Measurements from ENCODE around the gene COPS6.

COPS6 gene

GRCh38 chr7:100101016-100101862 is 12.5 kb downstream of the COPS6 start, which contains the start of the genes AP4M1 and MCM7:
Gene AP4M1 (plus strand): TSS chr7:100101643. CDS start chr7:100101715, 72 bp downstream.
Gene MCM7 (minus strand): TSS chr7:100101397. CDS start chr7:100101294, 103 bp downstream.
- DNase-seq (ENCODE audit: low read depth in 2 of 3, low spot score in 1 of 3) = peak; percentile 96 to 98 (median 98)

DNA sequence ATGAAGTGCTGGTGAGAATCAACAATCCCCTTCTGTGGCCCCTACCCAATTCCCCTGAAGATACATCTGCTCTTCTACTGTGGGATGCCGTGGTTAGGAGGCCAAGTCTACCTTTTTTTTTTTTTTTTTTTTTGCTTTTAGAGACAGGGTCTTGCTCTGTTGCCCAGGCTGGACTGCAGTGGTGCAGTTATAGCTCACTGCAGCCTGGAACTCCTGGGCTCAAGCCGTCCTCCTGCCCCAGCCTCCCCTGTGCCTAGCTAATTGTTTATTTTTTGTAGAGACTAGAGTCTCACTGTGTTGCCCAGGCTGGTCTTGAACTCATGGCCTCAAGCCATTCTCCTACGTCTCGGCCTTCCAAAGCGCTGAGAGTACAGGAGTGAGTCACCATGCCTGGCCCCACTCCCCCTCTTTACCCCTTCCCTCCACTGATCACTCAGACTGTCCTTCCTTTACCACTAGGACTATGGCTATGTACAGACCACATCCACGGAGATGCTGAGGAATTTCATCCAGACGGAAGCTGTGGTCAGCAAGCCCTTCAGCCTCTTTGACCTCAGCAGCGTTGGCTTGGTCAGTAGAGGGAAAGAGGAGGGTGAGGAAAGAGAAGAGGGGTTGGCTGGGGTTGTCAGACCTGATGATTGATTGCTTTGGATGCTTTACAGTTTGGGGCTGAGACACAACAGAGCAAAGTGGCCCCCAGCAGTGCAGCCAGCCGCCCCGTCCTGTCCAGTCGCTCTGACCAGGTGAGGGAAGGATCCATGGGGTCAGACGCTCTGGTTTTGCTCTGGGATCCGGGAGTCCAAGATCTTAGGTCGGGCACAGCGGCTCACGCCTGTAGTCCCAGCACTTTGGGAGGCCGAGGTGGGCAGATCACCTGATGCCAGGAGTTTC is 14.4 kb downstream of the COPS6 start:
- no peak for DNase-seq (ENCODE audit: low read depth in 2 of 3, low spot score in 1 of 3)

- DNase-seq (ENCODE audit: low read depth in 2 of 3, low spot score in 1 of 3) = no peak
Measured at GRCh38 chr7:100105534-100105933, 16.8 kb downstream of the COPS6 start.

- DNase-seq (ENCODE audit: low read depth in 2 of 3, low spot score in 1 of 3) = no peak
Measured at GRCh38 chr7:100106633-100107032, 17.9 kb downstream of the COPS6 start.

DNA sequence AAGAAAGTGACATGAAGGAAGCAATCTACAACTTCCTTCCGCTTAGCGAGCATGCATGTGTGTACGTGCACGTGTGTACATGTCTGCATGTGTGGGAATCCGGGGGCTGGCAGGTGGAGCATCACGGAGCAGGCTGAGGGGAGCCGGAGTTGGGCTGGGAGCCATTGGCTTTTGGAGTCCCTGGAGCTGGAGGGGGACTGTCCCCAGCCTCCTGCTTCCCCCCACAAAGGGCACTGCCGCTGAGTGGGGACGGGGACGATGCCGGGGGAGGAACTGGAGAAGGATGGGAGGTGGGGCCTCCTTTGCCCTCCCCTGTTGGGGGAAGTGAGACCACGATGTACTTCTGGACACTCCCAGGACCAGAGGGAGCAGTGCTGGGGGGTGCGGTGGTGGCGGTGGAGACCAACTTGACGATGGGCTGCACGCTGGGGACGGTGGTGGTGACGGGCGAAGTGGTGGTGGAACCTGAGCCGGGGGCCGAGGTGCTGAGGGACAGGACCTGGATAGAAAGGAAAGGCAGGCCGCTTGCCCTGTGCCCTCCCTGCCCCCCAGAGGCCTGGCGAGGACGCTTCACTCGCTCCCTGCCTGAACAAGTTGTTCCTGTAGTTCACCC is 18.5 kb downstream of the COPS6 start:
- DNase-seq (ENCODE audit: low read depth in 2 of 3, low spot score in 1 of 3) = no peak

GRCh38 chr7:100107890-100108289 is 19.1 kb downstream of the COPS6 start:
- no peak for DNase-seq (ENCODE audit: low read depth in 2 of 3, low spot score in 1 of 3)

GRCh38 chr7:100109521-100110163 is 20.9 kb downstream of the COPS6 start:
- DNase-seq (ENCODE audit: low read depth in 2 of 3, low spot score in 1 of 3) = no peak

- no peak for DNase-seq (ENCODE audit: low read depth in 2 of 3, low spot score in 1 of 3)
Measured at GRCh38 chr7:100111156-100111555, 22.4 kb downstream of the COPS6 start.

GRCh38 chr7:100111914-100112313 is 23.1 kb downstream of the COPS6 start:
- DNase-seq (ENCODE audit: low read depth in 2 of 3, low spot score in 1 of 3) = no peak

- DNase-seq (ENCODE audit: low read depth in 2 of 3, low spot score in 1 of 3) = no peak
Measured at GRCh38 chr7:100115026-100115425, 26.3 kb downstream of the COPS6 start.

DNA sequence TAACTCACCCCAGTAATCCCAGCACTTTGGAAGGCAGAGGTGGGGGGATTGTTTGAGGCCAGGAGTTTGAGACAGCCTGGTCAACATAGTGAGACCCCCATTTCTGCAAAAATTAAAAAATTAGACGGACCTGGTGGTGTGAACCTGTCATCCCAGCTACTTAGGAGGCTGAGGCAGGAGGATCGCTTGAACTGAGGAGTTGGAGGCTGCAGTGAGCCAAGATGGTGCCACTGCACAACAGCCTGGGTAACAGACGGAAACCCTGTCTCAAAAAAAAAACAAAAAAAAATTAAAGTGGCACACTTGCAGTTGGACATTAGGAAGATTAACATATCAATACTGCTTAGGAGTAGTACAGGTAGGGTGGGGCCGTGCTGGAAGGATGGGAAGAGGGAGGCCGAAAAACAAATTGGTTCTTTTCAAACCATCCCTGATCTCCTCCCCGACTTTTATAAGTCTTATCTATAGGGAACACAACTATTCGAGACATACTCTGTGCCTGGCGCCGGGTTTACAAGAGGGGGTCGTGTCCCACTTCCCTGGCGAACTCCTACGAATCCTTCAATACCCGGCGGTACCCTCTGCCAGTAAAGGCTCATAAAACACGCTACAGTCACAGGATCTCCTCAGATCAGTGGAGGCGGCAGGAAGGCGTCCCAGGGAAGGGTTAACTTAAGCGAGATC is 29.8 kb downstream of the COPS6 start:
- DNase-seq (ENCODE audit: low read depth in 2 of 3, low spot score in 1 of 3) = no peak

GRCh38 chr7:100119072-100119969 is 30.6 kb downstream of the COPS6 start, which contains the start of the genes CNPY4 and TAF6:
Gene CNPY4 (plus strand): TSS chr7:100119634. CDS start chr7:100119745, 111 bp downstream.
Gene TAF6 (minus strand): TSS chr7:100119358. CDS start chr7:100114209, 5,149 bp downstream.
- peak; percentile 89 to 94 (median 90) for DNase-seq (ENCODE audit: low read depth in 2 of 3, low spot score in 1 of 3)

DNA sequence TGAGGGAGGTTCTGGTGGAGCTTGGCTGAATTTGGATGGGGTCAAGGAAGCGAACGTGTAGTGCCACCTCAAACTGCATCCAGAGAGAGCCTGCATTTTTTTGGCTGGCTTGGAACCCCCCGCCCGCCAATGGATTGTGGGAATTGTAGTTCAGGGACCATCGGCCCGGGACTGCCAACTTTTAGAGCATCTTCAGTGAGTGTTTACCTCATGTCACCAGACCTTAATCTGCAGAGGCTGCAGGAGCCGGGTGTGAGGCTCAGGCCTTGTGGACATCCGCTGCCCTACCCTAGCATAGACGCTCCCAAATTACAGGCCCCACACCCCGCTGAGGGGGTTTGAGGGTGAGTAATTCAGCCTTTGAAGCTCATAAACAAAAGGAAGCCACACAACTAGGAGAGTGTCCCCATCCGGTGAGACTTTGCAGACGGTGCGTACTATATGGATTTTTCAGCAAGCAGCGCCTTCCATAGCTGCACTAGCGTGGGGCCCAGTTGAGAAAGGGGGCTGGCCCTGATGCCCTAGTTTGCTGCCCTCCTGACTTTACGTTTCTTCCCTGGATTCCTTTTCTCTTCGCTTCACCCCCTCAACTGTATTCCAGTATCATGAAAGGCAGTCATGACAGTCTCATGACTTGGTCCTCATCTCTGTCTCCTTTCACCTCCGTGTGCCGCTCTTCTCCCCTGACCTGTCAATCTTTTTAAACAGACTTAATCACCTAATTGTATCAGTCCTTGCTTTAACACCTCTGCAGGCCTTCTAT is 31.4 kb downstream of the COPS6 start:
- DNase-seq (ENCODE audit: low read depth in 2 of 3, low spot score in 1 of 3) = peak in 2 of 3 donors; percentile 50 to 60

DNA sequence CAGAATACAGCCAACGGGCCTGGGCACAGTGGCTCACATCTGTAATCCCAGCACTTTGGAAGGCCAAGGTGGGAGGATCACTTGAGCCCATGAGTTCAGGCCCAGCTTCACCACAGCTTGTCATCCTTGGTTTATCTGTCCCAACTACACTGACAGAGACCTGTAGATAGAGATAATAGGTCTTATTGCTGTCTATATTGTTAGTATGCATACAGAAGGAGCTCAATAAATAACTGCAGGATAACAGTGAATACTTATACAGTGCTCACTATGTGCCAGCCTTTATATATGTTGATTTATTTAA is 31.9 kb downstream of the COPS6 start:
- DNase-seq (ENCODE audit: low read depth in 2 of 3, low spot score in 1 of 3) = no peak

DNA sequence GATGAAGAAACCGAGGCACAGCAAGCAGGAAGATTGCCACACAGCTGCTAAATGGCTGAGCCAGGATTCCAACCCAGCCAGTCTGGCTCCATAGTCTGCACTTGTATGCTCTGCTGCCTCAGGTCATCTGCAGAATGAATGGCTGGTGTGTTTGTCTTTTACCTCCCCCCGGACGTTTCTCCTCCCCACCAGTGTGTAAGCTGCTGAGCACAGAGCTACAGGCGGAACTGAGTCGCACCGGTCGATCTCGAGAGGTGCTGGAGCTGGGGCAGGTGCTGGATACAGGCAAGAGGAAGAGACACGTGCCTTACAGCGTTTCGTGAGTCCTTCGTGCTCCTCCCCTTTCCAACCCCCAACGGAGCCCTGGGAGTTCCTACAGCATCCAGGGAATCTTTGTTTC is 33.3 kb downstream of the COPS6 start:
- DNase-seq (ENCODE audit: low read depth in 2 of 3, low spot score in 1 of 3) = no peak

- no peak for DNase-seq (ENCODE audit: low read depth in 2 of 3, low spot score in 1 of 3)
Measured at GRCh38 chr7:100122568-100122967, 33.8 kb downstream of the COPS6 start.

DNA sequence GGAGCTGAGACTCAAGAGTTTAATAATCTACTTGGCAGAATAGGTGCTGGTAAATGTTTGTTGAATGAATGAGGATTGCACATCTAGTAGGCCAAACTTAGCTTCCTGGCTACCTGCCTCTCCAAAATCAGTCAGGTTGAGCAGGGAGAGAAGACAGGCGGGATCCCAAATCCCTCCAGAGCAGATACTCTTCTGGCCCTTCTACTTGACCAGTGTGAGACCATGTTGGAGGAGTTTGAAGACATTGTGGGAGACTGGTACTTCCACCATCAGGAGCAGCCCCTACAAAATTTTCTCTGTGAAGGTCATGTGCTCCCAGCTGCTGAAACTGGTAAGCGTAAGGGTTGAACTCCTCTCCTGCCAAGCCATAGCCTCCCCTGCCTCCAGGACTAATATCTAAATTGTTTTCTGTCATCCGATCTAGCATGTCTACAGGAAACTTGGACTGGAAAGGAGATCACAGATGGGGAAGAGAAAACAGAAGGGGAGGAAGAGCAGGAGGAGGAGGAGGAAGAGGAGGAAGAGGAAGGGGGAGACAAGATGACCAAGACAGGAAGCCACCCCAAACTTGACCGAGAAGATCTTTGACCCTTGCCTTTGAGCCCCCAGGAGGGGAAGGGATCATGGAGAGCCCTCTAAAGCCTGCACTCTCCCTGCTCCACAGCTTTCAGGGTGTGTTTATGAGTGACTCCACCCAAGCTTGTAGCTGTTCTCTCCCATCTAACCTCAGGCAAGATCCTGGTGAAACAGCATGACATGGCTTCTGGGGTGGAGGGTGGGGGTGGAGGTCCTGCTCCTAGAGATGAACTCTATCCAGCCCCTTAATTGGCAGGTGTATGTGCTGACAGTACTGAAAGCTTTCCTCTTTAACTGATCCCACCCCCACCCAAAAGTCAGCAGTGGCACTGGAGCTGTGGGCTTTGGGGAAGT is 35.8 kb downstream of the COPS6 start:
- DNase-seq (ENCODE audit: low read depth in 2 of 3, low spot score in 1 of 3) = no peak

Data from stimulated activated CD4-positive, alpha-beta T cell treated with anti-CD3 and anti-CD28 coated beads, Interleukin-12 subunit alpha, Interleukin-12 subunit beta, amount 100 ng/mL, for 48 hours (primary cell).